OCI-LY7 (cell line): ENCODE measurements around the gene APLP1.

Experiments used
- EZH2phosphoT487 ChIP-seq: fragments of 200-600 bp; sonication (generic); IDR thresholded peaks from 2 replicates; pipeline ENCODE4 v1.6.1; 2018; ENCODE audit warnings: low read depth, borderline replicate concordance, mild to moderate bottlenecking, mixed run types, antibody characterized with exemption, low read length, moderate library complexity, mixed read lengths
- TF ChIP-seq, protein P1 (sequence below): fragments of 200-600 bp; sonication (generic); conservative IDR thresholded peaks from 2 replicates; pipeline ENCODE4 v1.5.1; 2014; ENCODE audit warnings: mild to moderate bottlenecking, antibody characterized with exemption, low read length, moderate library complexity, mixed read lengths

- TF ChIP-seq, protein P1, sequence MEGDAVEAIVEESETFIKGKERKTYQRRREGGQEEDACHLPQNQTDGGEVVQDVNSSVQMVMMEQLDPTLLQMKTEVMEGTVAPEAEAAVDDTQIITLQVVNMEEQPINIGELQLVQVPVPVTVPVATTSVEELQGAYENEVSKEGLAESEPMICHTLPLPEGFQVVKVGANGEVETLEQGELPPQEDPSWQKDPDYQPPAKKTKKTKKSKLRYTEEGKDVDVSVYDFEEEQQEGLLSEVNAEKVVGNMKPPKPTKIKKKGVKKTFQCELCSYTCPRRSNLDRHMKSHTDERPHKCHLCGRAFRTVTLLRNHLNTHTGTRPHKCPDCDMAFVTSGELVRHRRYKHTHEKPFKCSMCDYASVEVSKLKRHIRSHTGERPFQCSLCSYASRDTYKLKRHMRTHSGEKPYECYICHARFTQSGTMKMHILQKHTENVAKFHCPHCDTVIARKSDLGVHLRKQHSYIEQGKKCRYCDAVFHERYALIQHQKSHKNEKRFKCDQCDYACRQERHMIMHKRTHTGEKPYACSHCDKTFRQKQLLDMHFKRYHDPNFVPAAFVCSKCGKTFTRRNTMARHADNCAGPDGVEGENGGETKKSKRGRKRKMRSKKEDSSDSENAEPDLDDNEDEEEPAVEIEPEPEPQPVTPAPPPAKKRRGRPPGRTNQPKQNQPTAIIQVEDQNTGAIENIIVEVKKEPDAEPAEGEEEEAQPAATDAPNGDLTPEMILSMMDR, result no peak
- TF ChIP-seq EZH2phosphoT487, result no peak
Measured at GRCh38 chr19:35842666-35843272, 25.6 kb upstream of the APLP1 start.
